SU-DHL-6 (cell line): ENCODE data around the gene PER2.

Source experiments
- EZH2phosphoT487 ChIP-seq: fragments of 200-600 bp; sonication (generic), shearing (Covaris generic); conservative IDR thresholded peaks from 2 replicates; pipeline ENCODE4 v1.6.1; 2018; ENCODE audit warnings: mild to moderate bottlenecking, antibody characterized with exemption, low read length, moderate library complexity, mixed read lengths
- TF ChIP-seq, protein P1 (sequence below): fragments of 200-600 bp; sonication (generic); IDR thresholded peaks from one replicate; pipeline ENCODE4 v1.5.1; 2017; ENCODE audit warnings: antibody characterized with exemption, mild to moderate bottlenecking, low read length, moderate library complexity; ENCODE audit not compliant: insufficient read depth, poor library complexity, severe bottlenecking

DNA sequence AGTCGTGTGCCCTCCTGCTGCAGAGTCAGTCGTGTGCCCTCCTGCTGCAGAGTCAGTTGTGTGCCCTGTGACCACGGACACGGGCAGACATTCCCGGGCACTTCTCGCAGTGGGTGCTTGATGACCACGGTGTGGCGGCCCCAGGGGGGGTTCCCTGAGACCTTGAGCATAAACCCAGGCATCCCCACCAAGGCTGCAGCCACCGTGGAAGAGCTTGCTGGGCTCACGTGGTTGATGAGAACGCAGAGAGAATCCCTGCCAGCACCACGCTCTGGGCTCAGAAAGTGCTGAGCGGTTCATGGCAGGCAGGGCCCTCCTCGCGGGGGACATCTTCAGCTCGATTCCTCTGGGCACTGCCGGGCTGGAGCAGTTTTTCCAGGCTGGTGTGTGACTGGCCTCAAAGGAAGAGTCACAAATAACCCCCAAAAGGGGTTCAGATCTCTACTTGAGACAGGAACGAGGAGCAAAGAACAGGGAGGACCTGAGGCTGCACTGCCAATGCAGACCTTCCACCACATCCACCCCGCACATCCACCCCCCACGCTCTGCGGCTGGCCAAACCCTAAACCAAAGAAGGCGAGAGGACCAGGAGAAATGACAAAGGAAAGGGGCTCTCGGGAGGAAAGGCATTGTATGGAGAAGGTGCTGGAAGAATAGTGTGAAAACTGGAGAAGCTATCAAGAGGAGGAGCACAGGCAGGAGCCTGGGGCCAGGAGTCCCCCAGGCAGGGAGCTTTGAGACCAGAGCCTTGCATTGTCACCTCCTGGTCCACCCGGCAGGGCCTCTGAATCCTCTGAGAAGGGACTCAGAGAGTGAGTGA lies 8.4 kb upstream of the PER2 start:
- TF ChIP-seq, protein P1, sequence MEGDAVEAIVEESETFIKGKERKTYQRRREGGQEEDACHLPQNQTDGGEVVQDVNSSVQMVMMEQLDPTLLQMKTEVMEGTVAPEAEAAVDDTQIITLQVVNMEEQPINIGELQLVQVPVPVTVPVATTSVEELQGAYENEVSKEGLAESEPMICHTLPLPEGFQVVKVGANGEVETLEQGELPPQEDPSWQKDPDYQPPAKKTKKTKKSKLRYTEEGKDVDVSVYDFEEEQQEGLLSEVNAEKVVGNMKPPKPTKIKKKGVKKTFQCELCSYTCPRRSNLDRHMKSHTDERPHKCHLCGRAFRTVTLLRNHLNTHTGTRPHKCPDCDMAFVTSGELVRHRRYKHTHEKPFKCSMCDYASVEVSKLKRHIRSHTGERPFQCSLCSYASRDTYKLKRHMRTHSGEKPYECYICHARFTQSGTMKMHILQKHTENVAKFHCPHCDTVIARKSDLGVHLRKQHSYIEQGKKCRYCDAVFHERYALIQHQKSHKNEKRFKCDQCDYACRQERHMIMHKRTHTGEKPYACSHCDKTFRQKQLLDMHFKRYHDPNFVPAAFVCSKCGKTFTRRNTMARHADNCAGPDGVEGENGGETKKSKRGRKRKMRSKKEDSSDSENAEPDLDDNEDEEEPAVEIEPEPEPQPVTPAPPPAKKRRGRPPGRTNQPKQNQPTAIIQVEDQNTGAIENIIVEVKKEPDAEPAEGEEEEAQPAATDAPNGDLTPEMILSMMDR = no peak
- no peak for TF ChIP-seq EZH2phosphoT487
